HepG2 (cell line): Measurements from ENCODE around the gene SULT1E1. TPM values are rescaled to one million over a fixed set of nuclear protein-coding genes. Genes with fewer than 3 reads are reported as not detected.
A peak's percentile ranks its signal among the peaks of the same experiment; 100 is the strongest.

ENCODE experiments used
- BCL6 ChIP-seq: IDR thresholded peaks from 2 replicates; pipeline ENCODE4 v1.6.1; 2016; ENCODE audit warnings: missing genetic modification reagents, missing compliant biosample characterization
- BHLHE40 ChIP-seq: IDR thresholded peaks from 2 replicates; pipeline ENCODE4 v1.6.1; 2011; ENCODE audit warnings: low read length, improper control_type of control experiment
- BORCS8-MEF2B ChIP-seq: sonication (generic); formaldehyde crosslinking; IDR thresholded peaks from 2 replicates; pipeline ENCODE4 v1.8.0; 2022; ENCODE audit warnings: mild to moderate bottlenecking, missing genetic modification reagents
- CTCF ChIP-seq: sonication (generic); formaldehyde crosslinking; IDR thresholded peaks from 2 replicates; pipeline ENCODE4 v1.5.0; 2020; ENCODE audit warnings: mild to moderate bottlenecking, missing genetic modification reagents, moderate library complexity
- FOXA3 ChIP-seq: IDR thresholded peaks from 2 replicates; pipeline ENCODE4 v1.6.1; 2016; ENCODE audit warnings: missing genetic modification reagents, missing compliant biosample characterization
- GATAD2A ChIP-seq: IDR thresholded peaks from 2 replicates; pipeline ENCODE4 v1.6.1; 2016
- HMG20A ChIP-seq: IDR thresholded peaks from 2 replicates; pipeline ENCODE4 v1.6.1; 2016; ENCODE audit warnings: borderline replicate concordance
- HOMEZ ChIP-seq: IDR thresholded peaks from 2 replicates; pipeline ENCODE4 v1.6.1; 2016; ENCODE audit warnings: low read depth
- KAT2B ChIP-seq: fragments of 150-350 bp; IDR thresholded peaks from 2 replicates; pipeline ENCODE4 v1.6.1; 2014; ENCODE audit warnings: low read depth, low read length, borderline replicate concordance
- KLF16 ChIP-seq, 2 experiments: sonication (generic) in 1 of 2; formaldehyde crosslinking in 1 of 2; IDR thresholded peaks; 2 replicates each; pipeline versions ENCODE4 v1.6.1 to v1.8.0; 2016 to 2023; ENCODE audit warnings: missing genetic modification reagents in 2 of 2, missing compliant biosample characterization in 1 of 2
- MED1 ChIP-seq: sonication (generic); formaldehyde crosslinking; IDR thresholded peaks from 2 replicates; pipeline ENCODE4 v1.4.0; 2020; ENCODE audit warnings: missing genetic modification reagents
- MIXL1 ChIP-seq: IDR thresholded peaks from 2 replicates; pipeline ENCODE4 v1.6.1; 2016
- PBX2 ChIP-seq: IDR thresholded peaks from 2 replicates; pipeline ENCODE4 v1.6.1; 2016; ENCODE audit warnings: control low read depth
- RAD21 ChIP-seq: fragments of 450-650 bp; formaldehyde crosslinking; IDR thresholded peaks from 2 replicates; pipeline ENCODE4 v1.5.0; 2020; ENCODE audit warnings: mild to moderate bottlenecking
- RFXAP ChIP-seq: sonication (generic); formaldehyde crosslinking; IDR thresholded peaks from 2 replicates; pipeline ENCODE4 v1.4.0; 2020; ENCODE audit warnings: missing genetic modification reagents, borderline replicate concordance
- SIX1 ChIP-seq: sonication (generic); formaldehyde crosslinking; IDR thresholded peaks from 2 replicates; pipeline ENCODE4 v1.4.0; 2020; ENCODE audit warnings: missing genetic modification reagents, borderline replicate concordance
- SMC3 ChIP-seq: IDR thresholded peaks from 2 replicates; pipeline ENCODE4 v1.6.1; 2011; ENCODE audit warnings: low read length, improper control_type of control experiment
- SP5 ChIP-seq: IDR thresholded peaks from 2 replicates; pipeline ENCODE4 v1.6.1; 2016; ENCODE audit warnings: low read depth, borderline replicate concordance
- STAG1 ChIP-seq: sonication (generic); formaldehyde crosslinking; IDR thresholded peaks from 2 replicates; pipeline ENCODE4 v1.4.0; 2020; ENCODE audit warnings: missing genetic modification reagents
- TP53 ChIP-seq: sonication (generic); formaldehyde crosslinking; conservative IDR thresholded peaks from 2 replicates; pipeline ENCODE4 v1.4.0; 2020; ENCODE audit warnings: missing genetic modification reagents
- ZKSCAN5 ChIP-seq: sonication (generic); formaldehyde crosslinking; IDR thresholded peaks from 2 replicates; pipeline ENCODE4 v1.5.1; 2020; ENCODE audit warnings: mild to moderate bottlenecking, missing genetic modification reagents
- polyA plus RNA-seq, 8 experiments: library from polyadenylated mRNA; depleted of rRNA in 3 of 8; stranded (reverse) in 7 of 8; unstranded in 1 of 8; fragments of >200 nt; fragmentation: Illumina TruSeq in 4 of 8; extraction: Trizol in 4 of 8; gene quantifications; 2 replicates each; pipeline versions ENCODE4 v1.2.1 to v1.2.3, GENCODE V29; 2011 to 2016; ENCODE audit warnings: low read depth in 4 of 8, missing spikeins in 1 of 8, mixed read lengths in 1 of 8; ENCODE audit not compliant: insufficient read depth in 1 of 8
- total RNA-seq, 5 experiments: library from RNA; depleted of rRNA; stranded (reverse); fragments of >200 nt; fragmentation: Illumina TruSeq; extraction: Trizol; gene quantifications; 2 replicates each; pipeline ENCODE4 v1.2.3, GENCODE V29; 2016; ENCODE audit warnings: low read depth in 1 of 5
- TF ChIP-seq, protein P1 (sequence below), 2 experiments: fragments of 450-650 bp in 1 of 2; sonication (generic) in 1 of 2; formaldehyde crosslinking; IDR thresholded peaks; 2 replicates each; pipeline versions ENCODE4 v1.5.0 to v1.8.0; 2020 to 2022; ENCODE audit warnings: mild to moderate bottlenecking in 1 of 2, missing genetic modification reagents in 1 of 2

Gene SULT1E1
- total and polyA plus RNA-seq, 2 of the 13 experiments (the other 11 are each of a cell fraction or from before 2014, with no cell fraction given): 1.7 to 3.9 TPM

DNA sequence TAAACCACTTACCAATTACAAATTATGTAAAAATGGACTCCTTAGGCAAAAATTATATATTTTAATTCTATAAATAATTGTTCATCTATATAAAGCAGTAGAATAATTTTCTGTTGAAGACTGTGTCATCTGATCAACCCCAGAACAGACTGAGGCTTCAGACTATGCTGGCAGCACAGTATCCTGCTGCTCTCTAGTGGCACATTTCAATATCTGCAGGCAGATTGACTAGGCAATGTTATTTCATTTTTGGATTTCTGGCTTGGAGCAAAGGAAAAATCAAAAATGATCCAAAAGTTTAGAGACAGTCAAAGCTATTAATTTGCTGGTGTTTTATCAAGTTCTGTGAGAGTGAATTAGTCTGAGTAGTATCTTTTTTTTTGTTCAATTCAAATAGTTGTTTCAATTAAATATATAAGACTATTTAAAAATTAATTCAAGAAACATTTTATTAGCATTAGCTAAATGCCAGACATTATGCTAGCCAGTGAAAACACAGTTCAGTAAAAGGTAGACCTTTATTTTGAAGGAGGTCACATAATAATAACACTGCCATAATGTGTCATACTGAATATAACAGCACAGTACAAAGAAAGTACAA, 21.3 kb upstream of the SULT1E1 start (continued):
- no peak for TF ChIP-seq SP5 (CRISPR knock-in tag)
- peak; percentile 89 for TF ChIP-seq RAD21
- TF ChIP-seq, protein P1, sequence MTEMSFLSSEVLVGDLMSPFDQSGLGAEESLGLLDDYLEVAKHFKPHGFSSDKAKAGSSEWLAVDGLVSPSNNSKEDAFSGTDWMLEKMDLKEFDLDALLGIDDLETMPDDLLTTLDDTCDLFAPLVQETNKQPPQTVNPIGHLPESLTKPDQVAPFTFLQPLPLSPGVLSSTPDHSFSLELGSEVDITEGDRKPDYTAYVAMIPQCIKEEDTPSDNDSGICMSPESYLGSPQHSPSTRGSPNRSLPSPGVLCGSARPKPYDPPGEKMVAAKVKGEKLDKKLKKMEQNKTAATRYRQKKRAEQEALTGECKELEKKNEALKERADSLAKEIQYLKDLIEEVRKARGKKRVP (CRISPR knock-in tag; IDR thresholded peaks at IDR 0.05): peak in 1 of 2 experiments; percentile 36; a peak in 1 of 4 replicates
- no peak for TF ChIP-seq BORCS8-MEF2B
- peak; percentile 89 for TF ChIP-seq CTCF
- peak; percentile 12; the same call in 1 of the 2 replicates for TF ChIP-seq FOXA3 (CRISPR knock-in tag)
- TF ChIP-seq SIX1 (CRISPR knock-in tag): 0 out of 2 replicates have a peak, but pooled peaks have one; percentile 17
- 0 out of 4 replicates have a peak, but pooled peaks of 1 of the 2 experiments have one; percentile 27 for TF ChIP-seq KLF16 (CRISPR knock-in tag; IDR thresholded peaks at IDR 0.05)
- no peak for TF ChIP-seq PBX2 (CRISPR knock-in tag)
- TF ChIP-seq BCL6: peak; percentile 27; the same call in 1 of the 2 replicates
- TF ChIP-seq MIXL1 (CRISPR knock-in tag): peak; percentile 53; the same call in 1 of the 2 replicates
- no peak for TF ChIP-seq ZKSCAN5 (CRISPR knock-in tag)
- TF ChIP-seq RFXAP (CRISPR knock-in tag): no peak
- peak; percentile 99 for TF ChIP-seq SMC3
- no peak for TF ChIP-seq TP53 (CRISPR knock-in tag)
- peak; percentile 35; the same call in 1 of the 2 replicates for TF ChIP-seq HMG20A (CRISPR knock-in tag)
- TF ChIP-seq BHLHE40: no peak
- TF ChIP-seq STAG1 (CRISPR knock-in tag): peak; percentile 97
- TF ChIP-seq GATAD2A (CRISPR knock-in tag): peak; percentile 68
- TF ChIP-seq HOMEZ: peak; percentile 27; the same call in 1 of the 2 replicates
- TF ChIP-seq MED1 (CRISPR knock-in tag): peak; percentile 49
- TF ChIP-seq KAT2B: no peak
- TF ChIP-seq, all 625 proteins: peak for 26
